B cell (primary cell): ENCODE data around the gene TMC6. TPM values are rescaled to one million over a fixed set of nuclear protein-coding genes. Genes with fewer than 3 reads are reported as not detected.

Source experiments
- ATAC-seq: fragments of 200-7000 bp; cut with Tn5 transposase; one replicate; pipeline ENCODE4 v1.10.0; 2021; ENCODE audit warnings: low read depth, mild to moderate bottlenecking, moderate number of reproducible peaks, moderate library complexity
- CTCF ChIA-PET: fragments of 350-600 bp; sonication (Branson Sonifier 250); formaldehyde crosslinking; loops from one replicate; lab custom pipeline; 2021; ENCODE audit warnings: antibody characterized with exemption, inconsistent platforms; lab: Charles Lee
- POLR2A ChIA-PET: fragments of 350-600 bp; sonication (Branson Sonifier 250); formaldehyde crosslinking; loops from one replicate; lab custom pipeline; 2021; ENCODE audit warnings: antibody characterized with exemption; lab: Charles Lee
- DNase-seq: peaks from one replicate; pipeline ENCODE4 v3.0.0; 2013
- H2AFZ ChIP-seq: 2 replicates; pipeline ENCODE4 v1.6.1; 2012; ENCODE audit warnings: mild to moderate bottlenecking, low read depth, low read length; ENCODE audit not compliant: insufficient read depth, poor library complexity, severe bottlenecking
- H3K27ac ChIP-seq, 2 donors: 1 replicate in 1 of 2; 2 replicates in 1 of 2; pipeline ENCODE4 v1.5.1; 2012 to 2013; ENCODE audit warnings: low read length in 2 of 2, mild to moderate bottlenecking in 2 of 2, moderate library complexity in 1 of 2
- H3K27me3 ChIP-seq, 4 experiments: fragments of 200-600 bp in 1 of 4; sonication (generic) in 1 of 4; replicated peaks in 1 of 4; 1 replicate in 2 of 4; 2 replicates in 2 of 4; pipeline versions ENCODE4 v1.6.1 to v1.7.0; 2013 to 2016; ENCODE audit warnings: low read length in 3 of 4, mild to moderate bottlenecking in 2 of 4, mixed read lengths in 1 of 4, moderate library complexity in 1 of 4; ENCODE audit not compliant: insufficient read depth in 4 of 4, control insufficient read depth in 3 of 4; ENCODE audit errors: control extremely low read depth in 1 of 4
- H3K36me3 ChIP-seq, 2 experiments: replicated peaks in 1 of 2; 1 replicate in 1 of 2; 2 replicates in 1 of 2; pipeline versions ENCODE4 v1.6.1 to v1.7.1; 2013; ENCODE audit warnings: low read length in 1 of 2; ENCODE audit not compliant: insufficient read depth in 2 of 2, control insufficient read depth in 1 of 2; ENCODE audit errors: control extremely low read depth in 1 of 2, extremely low read depth in 1 of 2
- H3K4me1 ChIP-seq, 2 donors: fragments of 200-600 bp in 1 of 2; sonication (generic) in 1 of 2; 1 replicate in 1 of 2; 2 replicates in 1 of 2; pipeline versions ENCODE4 v1.5.1 to v1.6.1; 2013 to 2017; ENCODE audit warnings: low read length in 2 of 2; ENCODE audit not compliant: control insufficient read depth in 2 of 2, insufficient read depth in 2 of 2
- H3K4me2 ChIP-seq: replicated peaks from 2 replicates; pipeline ENCODE3; 2012; ENCODE audit warnings: mild to moderate bottlenecking, low read depth, low read length; ENCODE audit not compliant: poor library complexity, severe bottlenecking
- H3K4me3 ChIP-seq, 5 experiments: fragments of 200-600 bp in 1 of 5; sonication (generic) in 1 of 5; 1 replicate in 3 of 5; 2 replicates in 2 of 5; pipeline versions ENCODE4 v1.5.1 to v1.7.0; 2011 to 2016; ENCODE audit warnings: low read length in 4 of 5, mild to moderate bottlenecking in 4 of 5, low read depth in 2 of 5, control low read depth in 1 of 5, moderate library complexity in 1 of 5; ENCODE audit not compliant: insufficient read depth in 1 of 5; ENCODE audit errors: control extremely low read depth in 1 of 5, extremely low read depth in 1 of 5
- H3K79me2 ChIP-seq: fragments of 200-600 bp; sonication (generic); one replicate; pipeline ENCODE4 v1.6.0; 2016; ENCODE audit warnings: low read length; ENCODE audit not compliant: control insufficient read depth, insufficient read depth
- H3K9ac ChIP-seq: fragments of 200-600 bp; sonication (generic); 2 replicates; pipeline ENCODE4 v1.6.1; 2017; ENCODE audit warnings: mild to moderate bottlenecking, low read length, moderate library complexity
- H3K9me3 ChIP-seq, 3 donors: one replicate each; pipeline versions ENCODE4 v1.6.1 to v1.7.1; 2013; ENCODE audit warnings: low read length in 2 of 3; ENCODE audit not compliant: control insufficient read depth in 2 of 3, insufficient read depth in 1 of 3; ENCODE audit errors: control extremely low read depth in 1 of 3
- H4K20me1 ChIP-seq: 2 replicates; pipeline ENCODE4 v1.6.0; 2012; ENCODE audit warnings: mild to moderate bottlenecking, low read length; ENCODE audit not compliant: insufficient read depth, control insufficient read depth, poor library complexity, severe bottlenecking
- H3K27ac Mint-ChIP-seq: one replicate; pipeline ENCODE4 v1.8.0; 2021; ENCODE audit warnings: mixed read lengths
- H3K27me3 Mint-ChIP-seq: one replicate; pipeline ENCODE4 v1.8.0; 2021; ENCODE audit warnings: mixed read lengths
- H3K4me1 Mint-ChIP-seq: one replicate; pipeline ENCODE4 v1.8.0; 2021; ENCODE audit warnings: mixed read lengths
- H3K4me3 Mint-ChIP-seq: one replicate; pipeline ENCODE4 v1.8.0; 2021; ENCODE audit warnings: mixed read lengths
- H3K9me3 Mint-ChIP-seq: one replicate; pipeline ENCODE4 v1.8.0; 2022; ENCODE audit warnings: mixed read lengths; ENCODE audit not compliant: insufficient read depth
- CTCF ChIP-seq: fragments of 200-600 bp; IDR thresholded peaks from one replicate; pipeline ENCODE4 v1.8.0; 2022; ENCODE audit warnings: antibody characterized with exemption, mild to moderate bottlenecking
- EZH2 ChIP-seq: IDR thresholded peaks from 2 replicates; pipeline ENCODE4 v1.6.1; 2012; ENCODE audit warnings: borderline replicate concordance, low read depth, mild to moderate bottlenecking, moderate library complexity, low read length; ENCODE audit not compliant: insufficient read depth, poor library complexity, severe bottlenecking
- WGBS: methylation state at CpG from one replicate; pipeline ENCODE4 v1.1.5; 2013; ENCODE audit warnings: missing lambda C conversion rate; ENCODE audit not compliant: insufficient coverage; 5-methylcytosine and 5-hydroxymethylcytosine counted together
- intact Hi-C: fragments of 100-400 bp; cut with micrococcal nuclease; formaldehyde crosslinking; loops from one replicate; pipeline ENCODE4 v1.10.0; 2022
- polyA plus RNA-seq: library from polyadenylated mRNA; depleted of rRNA; stranded (reverse); fragments of >200 nt; gene quantifications from 2 replicates; pipeline ENCODE4 v1.2.3, GENCODE V29; 2012
- total RNA-seq, 2 donors: library from RNA; stranded (reverse); fragments of 120-200 nt in 1 of 2; gene quantifications; 1 replicate in 1 of 2; 2 replicates in 1 of 2; pipeline versions ENCODE4 v1.2.3 to v1.2.4, GENCODE V29; 2013 to 2022

TMC6 gene
- total and polyA plus RNA-seq, 2 donors (not counting 1 experiment from before 2014, with no cell fraction given) = 374 to 891 TPM

- Histone ChIP-seq H3K36me3 (peaks cover 4 to 72% of the 10 kb centered on the region in 2 experiments), H2AFZ (no peak overlapping the region), H3K4me2 (no peak overlapping the region), H3K9ac (no peak overlapping the region), H3K79me2 (no peaks in the 10 kb centered on the region), H3K27me3 (no peaks in the 10 kb centered on the region), H3K9me3 (no peaks in the 10 kb centered on the region), H3K27ac (no peak overlapping the region), H3K4me3 (no peak overlapping the region), H3K4me1 (no peaks in the 10 kb centered on the region), H4K20me1 (no peaks in the 10 kb centered on the region)
- TF ChIP-seq EZH2 = no peak
- intact Hi-C loops = no loop called here
- WGBS = 100% methylated on average over 5 of the region's 10 CpGs
- H3K4me3 Mint-ChIP-seq = no peak overlapping the region
- no peak overlapping the region for H3K27ac Mint-ChIP-seq
- no peak for DNase-seq
- CTCF ChIA-PET = interaction anchor here (1.7 kb wide), 1 partner anchor 9 kb away, joined by 5 read pairs; no protein-coding TSS in a partner anchor
- POLR2A ChIA-PET = no interaction called here
- no peaks in the 10 kb centered on the region for H3K9me3 Mint-ChIP-seq
- no peaks in the 10 kb centered on the region for H3K27me3 Mint-ChIP-seq
- no peaks in the 10 kb centered on the region for H3K4me1 Mint-ChIP-seq
- no peak for ATAC-seq
Measured at GRCh38 chr17:78101542-78101941, 27.0 kb downstream of the TMC6 start.

- no peaks in the 10 kb centered on the region for H3K79me2 ChIP-seq
- Mint-ChIP-seq H3K4me1 (no peaks in the 10 kb centered on the region), H3K27ac (no peak overlapping the region), H3K27me3 (no peaks in the 10 kb centered on the region), H3K4me3 (no peak overlapping the region), H3K9me3 (no peaks in the 10 kb centered on the region)
- no peak overlapping the region for H3K4me2 ChIP-seq
- no peaks in the 10 kb centered on the region for H3K27me3 ChIP-seq
- TF ChIP-seq CTCF = no peak
- no peak for TF ChIP-seq EZH2
- H3K9ac ChIP-seq = no peak overlapping the region
- H3K4me1 ChIP-seq = no peaks in the 10 kb centered on the region
- DNase-seq = no peak
- H3K9me3 ChIP-seq = no peaks in the 10 kb centered on the region
- no peak overlapping the region for H2AFZ ChIP-seq
- ATAC-seq = no peak
- POLR2A ChIA-PET = no interaction called here
- no peaks in the 10 kb centered on the region for H4K20me1 ChIP-seq
- CTCF ChIA-PET = interaction anchor here (1.3 to 1.7 kb wide), 2 partner anchors 8 to 12 kb away, joined by 3 to 5 read pairs; no protein-coding TSS in a partner anchor
- intact Hi-C loops = no loop called here
- no peak overlapping the region for H3K4me3 ChIP-seq
- 95% methylated on average over 5 of the region's 5 CpGs for WGBS
- H3K27ac ChIP-seq = no peak overlapping the region
- H3K36me3 ChIP-seq = peaks cover 4 to 76% of the 10 kb centered on the region in 2 experiments
Measured at GRCh38 chr17:78101112-78101511, 27.4 kb downstream of the TMC6 start.
